NCI-H1417 (cell line): ENCODE measurements around the gene SFXN5.

Source experiments
- DNase-seq, 3 experiments: peaks; one replicate each; lab custom pipeline; 2025; lab: John Stamatoyannopoulos, UW

Gene SFXN5

DNA sequence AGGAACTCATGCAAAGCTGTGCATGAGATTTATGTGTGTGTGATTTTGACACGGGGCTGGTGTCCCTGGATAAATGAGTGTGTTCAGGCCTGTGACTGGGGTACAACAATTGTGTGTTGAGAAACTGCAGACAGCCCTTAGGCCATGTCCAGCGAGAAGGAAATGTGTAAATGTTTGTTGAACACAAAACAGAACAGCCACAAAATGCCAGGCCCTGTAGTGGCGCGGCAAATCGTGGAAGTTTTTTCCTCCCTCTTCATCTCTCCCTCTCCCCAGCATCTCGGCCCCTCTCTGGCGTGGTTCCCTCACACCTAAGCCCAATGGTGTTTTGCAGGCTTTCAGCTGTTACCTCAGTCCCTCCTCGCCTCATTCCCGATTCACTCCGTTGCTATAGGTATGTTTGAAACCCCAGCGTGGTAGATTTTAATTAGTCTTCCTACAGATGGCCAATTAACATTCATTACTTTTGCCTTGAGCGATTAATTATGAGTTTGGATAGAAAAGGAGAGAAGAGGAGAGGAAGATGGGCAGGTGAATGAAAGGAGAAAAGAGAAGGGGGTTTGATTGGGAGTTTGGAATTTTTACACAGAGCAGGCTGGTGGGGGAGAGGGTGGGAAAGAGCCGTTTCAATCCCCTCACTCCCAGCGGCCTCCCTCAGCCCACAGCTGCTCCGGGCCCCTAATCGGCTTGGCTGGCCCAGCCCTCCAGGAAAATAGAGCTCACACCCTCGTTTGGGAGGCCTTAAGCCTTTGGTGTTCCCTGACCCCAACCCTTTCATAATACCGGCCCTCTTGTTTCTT, 173.5 kb downstream of the SFXN5 start:
- DNase-seq, result no peak

DNA sequence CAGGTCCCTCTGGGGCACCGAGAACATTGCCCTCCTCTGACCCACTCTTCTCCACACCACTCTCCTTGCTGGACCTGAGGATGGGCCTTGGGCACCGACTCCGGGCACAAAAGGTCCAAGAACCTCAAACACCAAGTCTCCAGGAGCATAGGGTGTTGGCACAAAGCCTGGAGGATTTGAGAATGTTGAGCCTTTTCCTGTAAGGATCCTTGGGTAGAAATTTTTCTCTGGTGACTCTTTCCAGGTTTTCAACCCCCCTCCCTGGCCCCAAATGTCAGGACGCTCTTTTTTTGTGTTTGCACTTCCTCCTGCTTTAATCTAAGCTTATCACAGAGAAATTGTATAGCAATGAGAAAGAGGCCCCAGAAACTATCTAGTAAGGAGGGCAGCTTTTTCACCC, 175.1 kb downstream of the SFXN5 start:
- DNase-seq, result no peak

DNA sequence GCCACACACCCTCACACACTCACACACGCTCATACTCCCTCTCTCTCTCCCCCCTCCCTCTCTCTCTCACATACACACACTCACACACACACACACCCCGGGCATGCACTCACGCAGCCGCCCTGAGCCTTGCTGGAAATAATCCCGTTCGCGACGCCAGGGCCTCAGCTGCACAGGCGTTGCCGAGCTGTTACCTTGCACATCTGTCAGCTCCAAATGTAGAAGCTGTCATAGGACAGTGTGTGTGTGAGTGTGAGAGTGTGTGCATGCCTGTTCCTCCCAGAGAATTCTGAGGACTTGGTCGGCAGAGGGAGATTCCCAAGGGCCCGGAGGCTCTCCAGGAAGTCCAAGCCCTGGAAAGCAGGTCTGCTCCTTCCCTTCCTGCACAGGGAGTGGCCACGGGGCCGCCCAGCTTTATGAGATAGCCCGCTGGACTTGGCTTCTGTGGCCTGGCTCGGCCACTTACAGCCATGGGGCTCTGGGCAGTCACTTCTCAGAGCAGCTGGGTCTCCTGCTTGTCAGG, 175.7 kb downstream of the SFXN5 start:
- no peak for DNase-seq

GRCh38 chr2:72895154-72895553, 176.4 kb downstream of the SFXN5 start:
- DNase-seq, result no peak

- DNase-seq, result no peak
Measured at GRCh38 chr2:72894514-72894913, 177.0 kb downstream of the SFXN5 start.

GRCh38 chr2:72893594-72894319, 177.8 kb downstream of the SFXN5 start:
- peak; percentile 9 to 62 (median 15) for DNase-seq

DNA sequence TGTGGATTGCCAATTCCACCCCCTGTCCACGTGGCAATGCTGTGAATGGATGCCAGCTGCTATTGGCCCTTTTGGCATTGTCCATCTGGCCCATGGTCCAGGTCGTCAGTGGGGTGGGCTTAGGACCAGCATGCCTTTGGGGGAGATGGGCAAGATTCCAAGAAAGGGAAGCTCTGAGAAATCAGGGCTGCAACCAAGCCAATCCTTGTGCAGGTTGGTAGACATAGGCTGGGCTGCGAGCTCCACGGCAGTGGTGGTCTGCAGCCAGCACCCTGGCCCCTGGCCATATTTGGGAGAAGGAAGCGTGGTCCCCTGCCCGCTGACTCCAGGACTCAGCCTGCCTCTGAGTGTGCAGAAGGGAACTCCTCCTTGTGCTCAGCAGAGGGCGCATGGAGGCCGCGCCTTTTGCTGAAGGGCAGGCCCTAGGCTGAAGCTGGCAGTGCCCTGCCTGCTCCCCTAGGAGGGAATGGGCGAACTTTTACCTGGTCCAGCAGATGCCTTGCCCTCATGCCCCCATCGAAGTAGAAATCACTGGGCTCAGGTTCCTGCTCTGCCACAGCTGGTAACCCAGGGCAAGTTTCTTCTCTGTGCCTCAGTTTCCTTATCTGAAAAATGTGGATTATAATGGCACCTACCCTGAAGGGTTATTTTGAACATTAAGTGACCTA, 178.9 kb downstream of the SFXN5 start:
- peak; percentile 6 to 78 (median 44) for DNase-seq
